ENCODE measurements around the gene RUNDC3A.

The RUNDC3A gene

DNA sequence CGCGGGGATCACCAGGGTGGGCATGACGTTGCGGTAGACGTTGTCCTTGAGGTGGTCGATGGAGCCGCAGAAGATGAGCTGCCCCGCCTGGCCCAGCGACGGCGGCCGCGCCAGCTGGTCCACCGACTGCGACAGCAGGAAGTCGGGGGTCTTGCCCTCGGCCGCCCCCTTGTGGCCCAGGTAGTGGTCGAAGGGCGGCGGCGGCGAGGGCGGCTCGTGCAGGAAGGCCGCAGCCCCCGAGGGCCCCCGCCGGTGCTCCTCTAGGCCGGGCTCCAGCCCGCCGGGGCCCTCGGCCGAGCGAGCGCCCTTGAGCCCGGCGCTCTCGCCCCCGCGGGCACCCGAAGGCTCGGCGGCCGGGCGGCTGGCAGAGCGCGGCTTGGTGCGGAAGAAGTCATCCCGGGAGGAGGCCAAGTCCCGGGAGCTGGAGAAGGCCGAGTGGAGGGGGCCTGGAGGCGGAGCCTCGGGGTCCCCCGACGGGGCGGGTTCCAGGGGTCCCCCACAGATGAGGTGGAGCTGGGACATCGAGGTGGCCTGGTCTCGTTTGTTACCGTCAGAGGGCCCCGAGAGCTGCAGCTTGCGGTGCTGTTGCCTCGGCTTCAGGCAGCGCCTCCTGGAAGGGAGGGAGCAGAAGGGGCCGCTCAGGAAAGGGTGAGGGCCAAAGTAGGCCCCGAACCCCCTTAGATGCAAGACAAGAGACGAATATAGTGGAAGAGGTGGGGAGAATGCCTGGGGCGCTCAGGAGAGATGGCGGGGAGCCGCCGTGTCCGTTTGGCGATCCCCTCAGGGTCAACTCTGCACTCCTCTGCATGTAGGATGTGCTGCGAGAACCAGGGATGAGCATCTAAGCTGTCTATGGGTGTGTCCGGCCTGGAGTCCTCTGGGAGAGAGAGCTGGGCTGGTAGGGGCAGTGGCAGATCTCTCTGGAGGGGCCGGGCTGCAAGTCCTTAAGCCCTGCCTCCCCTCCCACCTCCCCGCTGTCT is 46.5 kb downstream of the RUNDC3A start:
- TF ChIP-seq YY1 (IDR thresholded peaks at IDR 0.05; ENCODE audit: low read depth) (no peak), FOXM1 (IDR thresholded peaks at IDR 0.05; ENCODE audit: borderline replicate concordance, low read depth) (no peak), TCF12 (IDR thresholded peaks at IDR 0.05; ENCODE audit: low read depth) (no peak), TEAD4 (IDR thresholded peaks at IDR 0.05) (no peak), CREB1 (IDR thresholded peaks at IDR 0.05; ENCODE audit: low read depth) (no peak), CEBPB (IDR thresholded peaks at IDR 0.05) (no peak), EGR1 (IDR thresholded peaks at IDR 0.05) (no peak), TAF1 (IDR thresholded peaks at IDR 0.05; ENCODE audit: low read depth) (no peak), ZBTB7A (IDR thresholded peaks at IDR 0.05; ENCODE audit: low read depth) (no peak), EP300 (IDR thresholded peaks at IDR 0.05; ENCODE audit: borderline replicate concordance) (no peak)
- TF ChIP-seq, protein P1, sequence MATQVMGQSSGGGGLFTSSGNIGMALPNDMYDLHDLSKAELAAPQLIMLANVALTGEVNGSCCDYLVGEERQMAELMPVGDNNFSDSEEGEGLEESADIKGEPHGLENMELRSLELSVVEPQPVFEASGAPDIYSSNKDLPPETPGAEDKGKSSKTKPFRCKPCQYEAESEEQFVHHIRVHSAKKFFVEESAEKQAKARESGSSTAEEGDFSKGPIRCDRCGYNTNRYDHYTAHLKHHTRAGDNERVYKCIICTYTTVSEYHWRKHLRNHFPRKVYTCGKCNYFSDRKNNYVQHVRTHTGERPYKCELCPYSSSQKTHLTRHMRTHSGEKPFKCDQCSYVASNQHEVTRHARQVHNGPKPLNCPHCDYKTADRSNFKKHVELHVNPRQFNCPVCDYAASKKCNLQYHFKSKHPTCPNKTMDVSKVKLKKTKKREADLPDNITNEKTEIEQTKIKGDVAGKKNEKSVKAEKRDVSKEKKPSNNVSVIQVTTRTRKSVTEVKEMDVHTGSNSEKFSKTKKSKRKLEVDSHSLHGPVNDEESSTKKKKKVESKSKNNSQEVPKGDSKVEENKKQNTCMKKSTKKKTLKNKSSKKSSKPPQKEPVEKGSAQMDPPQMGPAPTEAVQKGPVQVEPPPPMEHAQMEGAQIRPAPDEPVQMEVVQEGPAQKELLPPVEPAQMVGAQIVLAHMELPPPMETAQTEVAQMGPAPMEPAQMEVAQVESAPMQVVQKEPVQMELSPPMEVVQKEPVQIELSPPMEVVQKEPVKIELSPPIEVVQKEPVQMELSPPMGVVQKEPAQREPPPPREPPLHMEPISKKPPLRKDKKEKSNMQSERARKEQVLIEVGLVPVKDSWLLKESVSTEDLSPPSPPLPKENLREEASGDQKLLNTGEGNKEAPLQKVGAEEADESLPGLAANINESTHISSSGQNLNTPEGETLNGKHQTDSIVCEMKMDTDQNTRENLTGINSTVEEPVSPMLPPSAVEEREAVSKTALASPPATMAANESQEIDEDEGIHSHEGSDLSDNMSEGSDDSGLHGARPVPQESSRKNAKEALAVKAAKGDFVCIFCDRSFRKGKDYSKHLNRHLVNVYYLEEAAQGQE (IDR thresholded peaks at IDR 0.05; ENCODE audit: low read depth): no peak
- TF ChIP-seq, protein P2, sequence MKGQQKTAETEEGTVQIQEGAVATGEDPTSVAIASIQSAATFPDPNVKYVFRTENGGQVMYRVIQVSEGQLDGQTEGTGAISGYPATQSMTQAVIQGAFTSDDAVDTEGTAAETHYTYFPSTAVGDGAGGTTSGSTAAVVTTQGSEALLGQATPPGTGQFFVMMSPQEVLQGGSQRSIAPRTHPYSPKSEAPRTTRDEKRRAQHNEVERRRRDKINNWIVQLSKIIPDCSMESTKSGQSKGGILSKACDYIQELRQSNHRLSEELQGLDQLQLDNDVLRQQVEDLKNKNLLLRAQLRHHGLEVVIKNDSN (IDR thresholded peaks at IDR 0.05): no peak
- TF ChIP-seq, protein P3, sequence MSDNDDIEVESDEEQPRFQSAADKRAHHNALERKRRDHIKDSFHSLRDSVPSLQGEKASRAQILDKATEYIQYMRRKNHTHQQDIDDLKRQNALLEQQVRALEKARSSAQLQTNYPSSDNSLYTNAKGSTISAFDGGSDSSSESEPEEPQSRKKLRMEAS (IDR thresholded peaks at IDR 0.05): no peak

DNA sequence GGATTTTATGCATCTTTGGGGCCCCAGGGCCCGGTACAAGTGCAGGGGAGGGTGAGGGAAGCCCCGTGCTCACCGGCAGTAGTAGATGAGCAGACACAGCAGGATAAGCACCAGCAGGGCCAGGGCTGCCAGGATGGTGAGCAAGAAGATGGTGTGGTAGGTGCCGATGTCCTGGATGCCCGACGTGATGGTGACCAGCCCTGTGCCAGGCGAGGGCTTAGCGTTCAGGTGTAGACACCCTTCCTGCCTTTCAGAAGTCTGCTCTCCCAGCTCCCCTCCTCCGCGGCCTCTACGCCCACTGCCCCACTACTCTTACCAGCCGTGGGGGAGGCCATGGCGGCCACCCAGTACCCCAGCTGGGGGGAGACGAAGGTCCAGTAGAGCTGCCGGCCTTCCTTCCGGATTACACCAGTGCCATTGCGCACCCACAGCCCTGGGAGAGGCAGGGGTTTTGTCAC is 47.3 kb downstream of the RUNDC3A start:
- TF ChIP-seq FOXM1 (IDR thresholded peaks at IDR 0.05; ENCODE audit: borderline replicate concordance, low read depth) (no peak), CEBPB (IDR thresholded peaks at IDR 0.05) (no peak), TCF12 (IDR thresholded peaks at IDR 0.05; ENCODE audit: low read depth) (no peak), EP300 (IDR thresholded peaks at IDR 0.05; ENCODE audit: borderline replicate concordance) (no peak), YY1 (IDR thresholded peaks at IDR 0.05; ENCODE audit: low read depth) (no peak), TEAD4 (IDR thresholded peaks at IDR 0.05) (no peak), EGR1 (IDR thresholded peaks at IDR 0.05) (no peak), CREB1 (IDR thresholded peaks at IDR 0.05; ENCODE audit: low read depth) (no peak), RAD21 (IDR thresholded peaks at IDR 0.05; ENCODE audit: low read depth) (no peak), TAF1 (IDR thresholded peaks at IDR 0.05; ENCODE audit: low read depth) (no peak), ZBTB7A (IDR thresholded peaks at IDR 0.05; ENCODE audit: low read depth) (no peak), NFIC (IDR thresholded peaks at IDR 0.05) (no peak)
- TF ChIP-seq, protein P3 (IDR thresholded peaks at IDR 0.05): no peak
- TF ChIP-seq, protein P2 (IDR thresholded peaks at IDR 0.05): no peak
- TF ChIP-seq, protein P1 (IDR thresholded peaks at IDR 0.05; ENCODE audit: low read depth): no peak

DNA sequence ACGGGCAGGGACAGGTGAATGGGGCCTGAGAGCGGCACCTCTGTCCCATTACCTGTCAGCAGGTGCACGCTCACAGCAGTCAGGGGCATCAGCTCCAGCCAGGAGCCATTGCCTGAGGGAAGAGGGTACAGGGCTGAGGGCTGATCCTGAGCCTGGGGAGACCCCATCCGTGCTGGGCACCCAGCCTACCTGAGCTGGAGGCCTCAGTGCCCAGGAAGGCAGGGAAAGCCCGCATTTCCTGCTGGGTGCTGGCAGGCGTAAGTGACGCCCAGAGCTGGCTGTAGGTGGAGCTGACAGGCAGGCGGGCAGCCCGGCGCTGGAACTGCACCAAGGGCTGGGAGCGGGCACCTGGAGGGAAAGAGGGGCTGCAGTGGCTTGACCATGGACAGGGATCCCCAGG is 47.8 kb downstream of the RUNDC3A start:
- TF ChIP-seq RAD21 (IDR thresholded peaks at IDR 0.05; ENCODE audit: low read depth) (no peak), CREB1 (IDR thresholded peaks at IDR 0.05; ENCODE audit: low read depth) (no peak), TEAD4 (IDR thresholded peaks at IDR 0.05) (no peak), YY1 (IDR thresholded peaks at IDR 0.05; ENCODE audit: low read depth) (no peak), TCF12 (IDR thresholded peaks at IDR 0.05; ENCODE audit: low read depth) (no peak), CEBPB (IDR thresholded peaks at IDR 0.05) (no peak), NFIC (IDR thresholded peaks at IDR 0.05) (no peak), ZBTB7A (IDR thresholded peaks at IDR 0.05; ENCODE audit: low read depth) (no peak), EGR1 (IDR thresholded peaks at IDR 0.05) (no peak), EP300 (IDR thresholded peaks at IDR 0.05; ENCODE audit: borderline replicate concordance) (no peak), FOXM1 (IDR thresholded peaks at IDR 0.05; ENCODE audit: borderline replicate concordance, low read depth) (no peak), TAF1 (IDR thresholded peaks at IDR 0.05; ENCODE audit: low read depth) (no peak)
- TF ChIP-seq, protein P2 (IDR thresholded peaks at IDR 0.05): no peak
- TF ChIP-seq, protein P3 (IDR thresholded peaks at IDR 0.05): no peak
- TF ChIP-seq, protein P1 (IDR thresholded peaks at IDR 0.05; ENCODE audit: low read depth): no peak

All from Ishikawa (cell line).